Motor neuron (in vitro differentiated cells): ENCODE measurements around the gene RAP2A. TPM values are rescaled to one million over a fixed set of nuclear protein-coding genes. Genes with fewer than 3 reads are reported as not detected.

Experiments used
- ATAC-seq, 8 experiments: fragments of 200-7000 bp; cut with Tn5 transposase; replicated peaks in 6 of 8; 2 replicates each; pipeline ENCODE4 v1.8.0; 2021; ENCODE audit warnings: mild to moderate bottlenecking in 8 of 8, moderate library complexity in 8 of 8
- H3K27ac ChIP-seq, 2 donors: fragments of 250-450 bp; sonication (Bioruptor Pico); 2 replicates each; pipeline ENCODE4 v1.9.0; 2021; ENCODE audit warnings: antibody characterized with exemption in 2 of 2, mild to moderate bottlenecking in 2 of 2, moderate library complexity in 1 of 2
- H3K4me1 ChIP-seq, 2 donors: fragments of 250-450 bp; sonication (Bioruptor Pico); replicated peaks in 1 of 2; 2 replicates each; pipeline ENCODE4 v1.6.1; 2021; ENCODE audit warnings: antibody characterized with exemption in 2 of 2, mild to moderate bottlenecking in 2 of 2, moderate library complexity in 1 of 2
- H3K4me3 ChIP-seq, 5 donors: fragments of 250-450 bp; sonication (Bioruptor Pico); 2 replicates each; pipeline ENCODE4 v1.9.0; 2021; ENCODE audit warnings: antibody characterized with exemption in 5 of 5, mild to moderate bottlenecking in 5 of 5, moderate library complexity in 4 of 5
- WGBS, 10 experiments: fragments of 450-650 bp; shearing (Covaris generic); methylation state at CpG; one replicate each; pipeline ENCODE4 v1.0.0; 2022; 5-methylcytosine and 5-hydroxymethylcytosine counted together
- in situ Hi-C, 9 experiments: fragments of 400-800 bp; cut with MboI; loops; one replicate each; pipeline ENCODE4 v1.15.0; 2021; ENCODE audit warnings: low sequenced_read_pairs in 9 of 9, low pct_unique_long_range_greater_than_20kb in 2 of 9; ENCODE audit not compliant: unreplicated experiment in 9 of 9
- total RNA-seq, 8 experiments: library from RNA; unstranded; fragments of 300-600 nt; gene quantifications; 2 replicates each; pipeline versions ENCODE4 v1.2.3 to v1.2.4, GENCODE V29; 2022

RAP2A gene
- total RNA-seq, 8 experiments from 2014 or later = 20.4 to 257 (median 31.1) TPM

DNA sequence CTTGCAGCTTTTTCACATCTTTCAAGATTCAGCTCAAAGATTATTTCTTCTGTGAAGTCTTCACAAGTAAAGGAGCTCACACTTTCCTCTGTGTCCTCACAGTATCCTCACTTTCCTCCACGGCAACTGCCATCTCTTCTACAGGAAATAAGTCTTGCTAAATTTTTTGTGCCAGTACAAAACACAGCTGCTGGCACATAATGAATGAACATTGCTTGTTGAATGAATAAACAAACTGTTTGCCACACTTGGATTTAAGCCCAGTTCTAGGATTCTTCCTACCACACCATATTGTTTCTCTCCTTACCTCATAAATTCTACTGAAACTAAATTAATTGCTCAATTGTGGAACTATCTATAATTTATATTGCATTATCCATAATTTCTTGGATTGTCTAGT is 59.5 kb downstream of the RAP2A start:
- 13 to 100% (median 69%) methylated on average over 1 of the region's 1 CpG; no CpG with 5 or more reads in 2 of the 10 experiments for WGBS, 10 experiments
- Histone ChIP-seq H3K4me1 (no peaks in the 10 kb centered on the region), H3K4me3 (no peak overlapping the region), H3K27ac (no peak overlapping the region)
- ATAC-seq = peak in 1 of 8 experiments; percentile 36
- in situ Hi-C loops = no loop called here

DNA sequence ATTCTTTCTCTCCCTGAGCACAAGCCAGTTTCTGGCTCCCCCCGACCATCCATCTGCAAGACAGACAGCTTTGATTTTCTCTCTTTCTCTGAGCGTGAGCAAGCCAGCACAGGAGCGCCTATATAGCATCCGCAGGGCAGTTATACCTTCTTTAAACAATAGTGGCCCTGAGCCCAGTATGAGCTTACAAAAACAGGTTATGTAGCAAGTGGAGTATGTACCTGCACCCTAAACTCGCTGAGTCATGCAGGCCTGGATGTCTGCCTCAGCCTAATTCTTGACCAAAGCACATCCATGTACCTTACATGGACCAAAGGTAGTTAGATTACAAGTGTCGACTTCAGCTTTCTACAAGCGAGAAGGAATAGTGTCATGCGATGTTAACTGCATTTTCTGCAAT is 61.7 kb downstream of the RAP2A start:
- no peak for ATAC-seq
- 41 to 100% (median 86%) methylated on average over 2 to 8 of the region's 8 CpGs; no CpG with 5 or more reads in 3 of the 10 experiments for WGBS, 10 experiments
- no peak overlapping the region for H3K4me3 ChIP-seq
- no peak overlapping the region for H3K27ac ChIP-seq
- H3K4me1 ChIP-seq = no peaks in the 10 kb centered on the region
- in situ Hi-C loops = no loop called here

DNA sequence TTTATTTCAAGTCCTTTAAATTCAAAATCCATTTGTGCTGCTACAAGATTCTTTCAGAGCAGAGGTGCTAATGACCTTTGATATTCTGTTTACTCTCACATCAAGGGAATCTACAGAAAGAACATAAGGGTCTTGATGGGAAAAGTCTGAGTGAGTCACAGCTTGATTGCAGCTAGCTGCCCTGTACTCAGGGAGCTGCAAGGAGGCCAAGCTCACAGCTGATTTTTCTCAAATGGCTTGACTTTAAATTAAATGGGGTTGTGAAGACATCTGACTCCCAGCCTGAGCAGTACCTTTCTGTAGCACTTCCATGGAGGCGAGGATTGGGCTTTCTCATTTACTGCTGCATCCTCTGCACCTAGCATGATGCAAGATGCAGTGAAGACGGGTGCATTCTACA is 62.5 kb downstream of the RAP2A start:
- in situ Hi-C loops = no loop called here
- ATAC-seq = peak in 3 of 8 experiments; percentile 19 to 37 (median 32)
- 50 to 100% (median 78%) methylated on average over 1 to 2 of the region's 2 CpGs; no CpG with 5 or more reads in 4 of the 10 experiments for WGBS, 10 experiments
- H3K27ac ChIP-seq = no peak overlapping the region
- H3K4me1 ChIP-seq = no peaks in the 10 kb centered on the region
- H3K4me3 ChIP-seq = no peak overlapping the region

DNA sequence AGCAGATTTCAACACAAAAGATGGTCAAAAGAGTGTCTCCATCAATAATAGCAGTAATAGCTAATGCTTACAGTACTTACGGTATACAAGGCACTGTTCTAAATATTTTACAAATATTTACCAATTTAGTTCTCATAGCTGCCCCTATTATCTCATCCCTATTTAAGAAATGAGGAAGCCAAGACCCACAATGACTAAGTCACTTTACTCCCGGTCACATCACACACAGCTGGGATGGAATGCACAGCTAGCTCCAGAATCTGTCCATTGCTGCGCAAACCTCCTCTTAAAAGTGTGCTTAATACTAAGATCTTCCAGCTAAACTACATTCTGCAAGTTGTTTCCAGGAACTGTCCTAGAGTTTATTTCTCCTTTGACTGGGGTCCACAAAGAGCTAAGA is 63.4 kb downstream of the RAP2A start:
- Histone ChIP-seq H3K4me1 (no peaks in the 10 kb centered on the region), H3K27ac (no peak overlapping the region), H3K4me3 (no peak overlapping the region)
- in situ Hi-C loops = no loop called here
- no peak for ATAC-seq
- 76 to 100% (median 98%) methylated on average over 1 to 3 of the region's 3 CpGs; no CpG with 5 or more reads in 2 of the 10 experiments for WGBS, 10 experiments

DNA sequence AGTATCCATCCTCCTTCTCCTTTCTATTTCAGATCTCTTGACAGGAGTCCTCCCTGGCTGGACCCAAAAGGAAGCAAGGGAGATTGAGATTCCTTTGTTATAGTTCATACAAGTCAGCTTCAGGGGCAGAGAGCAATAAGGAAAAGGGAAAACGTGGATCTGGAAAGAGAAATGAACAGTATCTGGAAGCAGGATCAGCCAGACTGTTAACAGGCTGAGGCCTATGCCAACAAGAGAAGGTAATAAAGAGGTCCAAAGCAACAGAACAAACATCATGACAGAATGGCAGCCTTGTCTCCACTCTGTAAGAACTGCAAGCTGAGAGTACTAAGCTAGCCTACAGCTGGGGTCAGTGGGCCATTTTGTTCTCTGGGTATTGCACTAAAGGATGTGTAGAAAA is 64.5 kb downstream of the RAP2A start:
- WGBS, 10 experiments = 38 to 100% (median 56%) methylated on average over 1 of the region's 1 CpG; no CpG with 5 or more reads in 4 of the 10 experiments
- Histone ChIP-seq H3K27ac (no peak overlapping the region), H3K4me1 (no peaks in the 10 kb centered on the region), H3K4me3 (no peak overlapping the region)
- in situ Hi-C loops = no loop called here
- peak in 1 of 8 experiments; percentile 47 for ATAC-seq

DNA sequence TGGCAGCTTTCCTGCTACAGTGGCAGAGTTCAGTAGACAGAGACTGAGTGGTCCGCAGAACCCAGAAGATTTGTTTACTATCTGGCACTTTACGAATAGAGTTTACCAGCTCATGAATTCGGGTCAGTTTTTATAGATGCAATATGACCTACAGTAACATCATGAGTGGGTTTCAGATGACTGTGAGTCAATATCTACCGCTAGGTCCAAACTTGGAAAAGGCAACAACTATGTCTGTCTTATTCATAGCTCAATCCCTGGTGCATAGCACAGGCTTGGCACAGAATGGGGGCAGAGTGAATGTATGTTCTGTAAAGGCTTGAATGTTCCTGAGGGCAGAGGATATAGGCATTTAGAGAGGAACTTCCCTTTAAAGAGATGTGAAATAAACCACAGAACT is 65.2 kb downstream of the RAP2A start:
- H3K4me1 ChIP-seq = no peaks in the 10 kb centered on the region
- H3K27ac ChIP-seq = no peak overlapping the region
- in situ Hi-C loops = no loop called here
- ATAC-seq = no peak
- no peak overlapping the region for H3K4me3 ChIP-seq
- 8 to 100% (median 95%) methylated on average over 1 to 4 of the region's 4 CpGs; no CpG with 5 or more reads in 1 of the 10 experiments for WGBS, 10 experiments

DNA sequence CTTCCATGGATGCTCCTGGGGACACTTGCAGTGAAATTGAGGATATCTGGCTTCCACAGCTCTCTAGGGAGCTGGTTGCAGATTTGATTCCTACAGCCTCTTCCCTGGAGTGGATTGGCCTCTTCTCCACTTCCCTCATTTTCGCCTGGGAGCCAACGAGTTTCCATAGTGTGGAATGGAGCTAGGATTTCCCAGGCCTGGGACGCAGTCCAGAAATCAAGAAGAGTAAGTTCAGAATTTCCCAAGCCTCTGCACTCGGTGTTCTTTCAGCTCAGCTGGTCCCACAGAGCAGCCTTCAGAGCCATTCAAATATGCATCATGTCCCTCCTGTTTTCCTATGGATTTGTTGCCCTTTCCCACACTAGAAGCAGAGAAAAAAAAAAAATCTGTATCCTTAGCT is 68.2 kb downstream of the RAP2A start:
- in situ Hi-C loops = loop anchor here in 1 of 9 experiments (25.0 kb wide), 1 partner anchor 90 kb away; no protein-coding TSS in a partner anchor
- WGBS, 10 experiments = 0 to 80% (median 61%) methylated on average over 1 to 4 of the region's 4 CpGs; no CpG with 5 or more reads in 3 of the 10 experiments
- ATAC-seq = peak in 2 of 8 experiments; percentile 43 to 46
- Histone ChIP-seq H3K4me1 (peaks cover 0 to 5% of the 10 kb centered on the region in 2 donors), H3K4me3 (no peak overlapping the region), H3K27ac (no peak overlapping the region)

DNA sequence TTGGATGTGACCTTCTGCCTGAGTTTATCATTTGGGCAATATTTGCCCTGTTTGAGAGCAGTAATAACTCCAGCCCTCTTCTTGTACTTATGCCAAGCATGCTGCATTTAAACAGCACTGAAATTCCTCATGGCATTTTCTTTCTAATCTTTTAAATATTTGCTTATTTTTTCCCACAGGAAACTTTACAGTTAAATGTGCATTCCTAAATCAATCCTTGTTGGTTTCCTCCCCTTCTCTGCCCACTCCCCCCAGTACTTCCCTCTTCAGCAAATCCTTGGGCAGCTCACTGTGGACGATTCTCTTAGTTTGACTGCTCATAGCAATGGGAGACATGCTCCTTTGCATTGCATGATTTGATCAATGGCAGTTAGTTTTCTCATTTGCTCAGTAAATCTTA is 68.7 kb downstream of the RAP2A start:
- ATAC-seq = peak in 2 of 8 experiments; percentile 45 to 60
- H3K4me1 ChIP-seq = peaks cover 0 to 5% of the 10 kb centered on the region in 2 donors
- in situ Hi-C loops = loop anchor here in 1 of 9 experiments (25.0 kb wide), 1 partner anchor 90 kb away; no protein-coding TSS in a partner anchor
- H3K4me3 ChIP-seq = no peak overlapping the region
- 0 to 83% (median 21%) methylated on average over 1 of the region's 1 CpG; no CpG with 5 or more reads in 2 of the 10 experiments for WGBS, 10 experiments
- no peak overlapping the region for H3K27ac ChIP-seq

DNA sequence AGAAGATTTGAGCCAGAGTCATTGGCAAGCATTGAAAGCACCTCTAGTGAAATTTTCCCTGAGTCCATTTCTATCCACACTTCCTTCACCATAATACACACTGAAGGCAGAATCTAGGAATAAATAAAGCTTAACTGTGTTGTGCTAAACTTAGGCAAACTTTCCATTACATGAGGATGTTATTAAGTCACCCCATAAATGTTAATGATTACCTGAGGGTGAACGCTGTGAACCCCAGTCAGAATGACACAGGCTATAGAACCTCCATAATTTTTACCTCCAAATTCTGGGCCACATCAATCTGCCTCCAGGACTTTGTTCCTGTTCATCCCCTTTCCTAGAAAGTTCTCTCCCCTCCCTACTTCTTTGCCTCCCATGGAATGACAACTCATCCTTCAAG is 71.0 kb downstream of the RAP2A start:
- ATAC-seq = peak in 2 of 8 experiments; percentile 16 to 48
- 17 to 67% (median 38%) methylated on average over 1 of the region's 1 CpG; no CpG with 5 or more reads in 5 of the 10 experiments for whole genome bisulfite sequencing, 10 experiments
- Histone ChIP-seq H3K4me1 (peaks cover 0 to 5% of the 10 kb centered on the region in 2 donors), H3K27ac (no peak overlapping the region), H3K4me3 (no peak overlapping the region)
- in situ Hi-C loops = loop anchor here in 1 of 9 experiments (25.0 kb wide), 1 partner anchor 93 kb away; no protein-coding TSS in a partner anchor

DNA sequence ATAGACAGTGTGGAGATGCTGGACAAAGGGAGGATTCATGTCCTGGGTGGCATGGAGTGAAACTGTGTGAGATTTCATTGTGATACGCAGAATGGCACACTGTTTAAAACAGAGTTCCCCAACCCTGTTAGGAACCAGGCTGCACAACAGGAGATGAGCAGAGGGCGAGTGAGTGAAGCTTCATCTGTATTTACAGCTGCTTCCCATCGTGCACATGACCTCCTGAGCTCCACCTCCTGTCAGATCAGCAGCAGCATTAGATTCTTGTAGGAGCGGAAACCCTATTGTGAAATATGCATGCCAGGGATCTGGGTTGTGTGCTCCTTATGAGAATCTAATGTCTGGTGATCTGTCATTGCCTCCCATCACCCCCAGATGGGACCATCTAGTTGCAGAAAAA is 72.5 kb downstream of the RAP2A start:
- H3K4me1 ChIP-seq = peaks cover 0 to 5% of the 10 kb centered on the region in 2 donors
- ATAC-seq = peak; percentile 45 to 97 (median 83)
- no peak overlapping the region for H3K4me3 ChIP-seq
- no peak overlapping the region for H3K27ac ChIP-seq
- in situ Hi-C loops = loop anchor here in 1 of 9 experiments (25.0 kb wide), 1 partner anchor 94 kb away; no protein-coding TSS in a partner anchor
- 0 to 70% (median 32%) methylated on average over 1 to 4 of the region's 4 CpGs; no CpG with 5 or more reads in 1 of the 10 experiments for WGBS, 10 experiments

DNA sequence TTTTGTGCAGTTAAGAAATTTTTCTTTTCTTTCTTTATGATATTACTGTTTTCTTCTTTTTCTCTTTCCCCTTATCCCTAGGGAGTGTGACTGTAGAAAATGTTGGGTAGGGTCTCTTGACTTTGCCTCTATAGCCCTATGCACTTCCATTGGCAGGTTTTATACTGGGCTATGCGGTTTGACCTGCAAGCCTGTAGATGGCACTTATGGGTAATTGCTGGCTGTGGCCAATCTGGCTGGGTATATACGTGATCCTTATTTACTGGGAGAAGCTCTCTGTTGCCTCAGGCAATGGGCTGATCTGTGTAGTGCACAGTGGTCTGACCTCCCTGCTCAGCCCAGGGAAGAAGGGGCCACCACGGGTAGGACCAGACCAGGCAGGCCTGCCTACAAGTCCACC is 78.8 kb downstream of the RAP2A start:
- H3K4me3 ChIP-seq = no peak overlapping the region
- 33 to 89% (median 83%) methylated on average over 1 to 3 of the region's 3 CpGs; no CpG with 5 or more reads in 3 of the 10 experiments for WGBS, 10 experiments
- H3K27ac ChIP-seq = no peak overlapping the region
- peak in 1 of 8 experiments; percentile 16 for ATAC-seq
- no peaks in the 10 kb centered on the region for H3K4me1 ChIP-seq
- in situ Hi-C loops = loop anchor here in 1 of 9 experiments (25.0 kb wide), 1 partner anchor 100 kb away; no protein-coding TSS in a partner anchor

DNA sequence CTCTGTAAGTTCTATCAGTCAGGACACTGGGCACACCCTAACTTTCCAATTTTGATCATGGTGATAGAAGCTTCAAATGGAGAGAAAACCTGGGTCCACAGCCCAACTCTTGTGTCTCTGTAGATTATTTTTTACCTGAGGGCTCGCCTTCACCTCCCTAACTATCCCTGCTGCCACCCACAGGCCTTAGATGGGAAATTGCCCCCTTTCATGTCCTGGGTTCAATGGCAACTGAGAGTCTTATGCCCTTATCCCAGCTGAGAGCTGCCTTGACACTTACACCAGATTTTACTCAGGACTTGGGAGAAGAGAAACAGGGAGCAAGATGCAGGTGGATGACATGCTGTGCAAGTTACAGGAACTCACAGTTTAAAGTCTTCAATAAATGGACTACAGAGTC is 81.7 kb downstream of the RAP2A start:
- Histone ChIP-seq H3K4me1 (no peaks in the 10 kb centered on the region), H3K27ac (no peak overlapping the region), H3K4me3 (no peak overlapping the region)
- in situ Hi-C loops = loop anchor here in 1 of 9 experiments (25.0 kb wide), 1 partner anchor 103 kb away; no protein-coding TSS in a partner anchor
- WGBS, 10 experiments = 40% methylated on average over 1 of the region's 1 CpG; no CpG with 5 or more reads in 9 of the 10 experiments
- ATAC-seq = no peak

DNA sequence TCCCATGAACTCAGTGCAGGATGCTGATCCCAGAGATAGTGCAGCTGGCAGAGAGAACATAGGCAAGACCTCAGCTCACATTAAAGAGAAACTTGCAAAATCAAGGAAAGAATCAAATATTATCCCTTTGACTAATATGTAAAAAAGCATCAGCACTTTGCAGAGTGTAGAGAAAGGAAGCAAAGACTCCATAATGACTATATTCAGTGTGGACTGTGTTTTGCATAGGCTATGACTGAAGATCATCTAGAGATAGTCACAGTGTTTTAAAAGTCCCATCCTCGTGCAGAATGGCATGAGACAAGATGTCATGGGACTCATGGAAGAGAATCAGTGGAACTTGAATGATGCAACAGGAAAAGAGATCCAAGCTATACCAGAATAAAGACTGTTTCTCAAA is 84.0 kb downstream of the RAP2A start:
- no peak overlapping the region for H3K27ac ChIP-seq
- in situ Hi-C loops = loop anchor here in 1 of 9 experiments (25.0 kb wide), 1 partner anchor 106 kb away; no protein-coding TSS in a partner anchor
- WGBS, 10 experiments = 11 to 44% (median 20%) methylated on average over 1 of the region's 1 CpG; no CpG with 5 or more reads in 5 of the 10 experiments
- peaks cover 0 to 7% of the 10 kb centered on the region in 2 donors for H3K4me1 ChIP-seq
- peak in 3 of 8 experiments; percentile 39 to 84 (median 84) for ATAC-seq
- H3K4me3 ChIP-seq = no peak overlapping the region
